Ramos (cell line): ENCODE results near the gene PSMC6.

Experiments used
- in situ Hi-C: fragments of 300-500 bp; cut with MboI; formaldehyde crosslinking; loops from one replicate; pipeline ENCODE4 v1.14.3; 2022; ENCODE audit warnings: low sequenced_read_pairs; ENCODE audit not compliant: unreplicated experiment

PSMC6 gene

GRCh38 chr14:52769887-52770286 lies 62.9 kb downstream of the PSMC6 start:
- in situ Hi-C loops: no loop called here

GRCh38 chr14:52776816-52777215 lies 69.8 kb downstream of the PSMC6 start:
- in situ Hi-C loops: no loop called here
